Gastroesophageal sphincter (tissue), 4 donors: Measurements from ENCODE around the gene SSBP3. TPM values are rescaled to one million over a fixed set of nuclear protein-coding genes. Genes with fewer than 3 reads are reported as not detected.

Source experiments
- ATAC-seq: fragments of 150-250 bp; one replicate; pipeline ENCODE4 v1.9.1; 2016; ENCODE audit warnings: mild to moderate bottlenecking, moderate library complexity
- H3K27ac ChIP-seq, 4 donors: fragments of 200-600 bp; sonication (generic) in 3 of 4; 1 replicate in 3 of 4; 2 replicates in 1 of 4; pipeline ENCODE4 v1.5.1; 2016 to 2019
- H3K27me3 ChIP-seq: fragments of 200-600 bp; sonication (generic); one replicate; pipeline ENCODE4 v1.5.1; 2019
- H3K36me3 ChIP-seq, 2 donors: fragments of 200-600 bp; sonication (generic); one replicate each; pipeline ENCODE4 v1.5.1; 2019; ENCODE audit warnings: control low read depth in 1 of 2
- H3K4me1 ChIP-seq, 3 donors: fragments of 200-600 bp; sonication (generic); 1 replicate in 2 of 3; 2 replicates in 1 of 3; pipeline ENCODE4 v1.5.1; 2016 to 2019; ENCODE audit warnings: control low read depth in 2 of 3
- H3K4me3 ChIP-seq, 2 donors: fragments of 200-600 bp; sonication (generic); one replicate each; pipeline ENCODE4 v1.5.1; 2019; ENCODE audit warnings: mild to moderate bottlenecking in 1 of 2, moderate library complexity in 1 of 2
- H3K9me3 ChIP-seq, 3 donors: fragments of 200-600 bp; sonication (generic); one replicate each; pipeline ENCODE4 v1.5.1; 2017 to 2019; ENCODE audit warnings: control low read depth in 2 of 3
- EP300 ChIP-seq: sonication (generic); formaldehyde crosslinking; IDR thresholded peaks from one replicate; pipeline ENCODE4 v1.6.1; 2017; ENCODE audit warnings: antibody characterized with exemption, mild to moderate bottlenecking
- POLR2A ChIP-seq, 2 donors: fragments of 450-650 bp; IDR thresholded peaks; one replicate each; pipeline ENCODE4 v1.6.1; 2017; ENCODE audit warnings: antibody characterized with exemption in 2 of 2, mild to moderate bottlenecking in 2 of 2, moderate library complexity in 1 of 2
- POLR2AphosphoS5 ChIP-seq: sonication (generic); formaldehyde crosslinking; IDR thresholded peaks from one replicate; pipeline ENCODE4 v1.6.1; 2017; ENCODE audit warnings: antibody characterized with exemption
- WGBS, 2 donors: methylation state at CpG; one replicate each; pipeline ENCODE4 v1.1.5; 2018; ENCODE audit warnings: low coverage in 1 of 2; 5-methylcytosine and 5-hydroxymethylcytosine counted together
- total RNA-seq, 4 donors: library from RNA; depleted of rRNA; stranded (reverse); fragments of >200 nt; gene quantifications; one replicate each; pipeline ENCODE4 v1.1.0, GENCODE V29; 2016
- TF ChIP-seq, protein P1 (sequence below), 4 experiments: fragments of 200-600 bp in 2 of 4; fragments of 450-650 bp in 2 of 4; sonication (generic) in 1 of 4; IDR thresholded peaks; one replicate each; pipeline ENCODE4 v1.5.1; 2017 to 2019; ENCODE audit warnings: antibody characterized with exemption in 4 of 4, mild to moderate bottlenecking in 2 of 4, moderate library complexity in 2 of 4

SSBP3 gene
- total RNA-seq, 4 donors from 2014 or later = 40.8 to 46.7 (median 45.5) TPM

GRCh38 chr1:54267815-54268761 lies 138.1 kb downstream of the SSBP3 start:
- Histone ChIP-seq H3K9me3 (no peaks in the 10 kb centered on the region), H3K27me3 (no peaks in the 10 kb centered on the region), H3K27ac (peak overlapping the region in 3 of 4 donors; percentile 42 to 97 (median 95)), H3K36me3 (peaks cover 0 to 6% of the 10 kb centered on the region in 2 donors), H3K4me3 (no peak overlapping the region), H3K4me1 (peaks cover 0 to 70% (median 22%) of the 10 kb centered on the region in 3 donors)
- TF ChIP-seq POLR2AphosphoS5 = no peak
- TF ChIP-seq EP300 = no peak
- TF ChIP-seq, protein P1, sequence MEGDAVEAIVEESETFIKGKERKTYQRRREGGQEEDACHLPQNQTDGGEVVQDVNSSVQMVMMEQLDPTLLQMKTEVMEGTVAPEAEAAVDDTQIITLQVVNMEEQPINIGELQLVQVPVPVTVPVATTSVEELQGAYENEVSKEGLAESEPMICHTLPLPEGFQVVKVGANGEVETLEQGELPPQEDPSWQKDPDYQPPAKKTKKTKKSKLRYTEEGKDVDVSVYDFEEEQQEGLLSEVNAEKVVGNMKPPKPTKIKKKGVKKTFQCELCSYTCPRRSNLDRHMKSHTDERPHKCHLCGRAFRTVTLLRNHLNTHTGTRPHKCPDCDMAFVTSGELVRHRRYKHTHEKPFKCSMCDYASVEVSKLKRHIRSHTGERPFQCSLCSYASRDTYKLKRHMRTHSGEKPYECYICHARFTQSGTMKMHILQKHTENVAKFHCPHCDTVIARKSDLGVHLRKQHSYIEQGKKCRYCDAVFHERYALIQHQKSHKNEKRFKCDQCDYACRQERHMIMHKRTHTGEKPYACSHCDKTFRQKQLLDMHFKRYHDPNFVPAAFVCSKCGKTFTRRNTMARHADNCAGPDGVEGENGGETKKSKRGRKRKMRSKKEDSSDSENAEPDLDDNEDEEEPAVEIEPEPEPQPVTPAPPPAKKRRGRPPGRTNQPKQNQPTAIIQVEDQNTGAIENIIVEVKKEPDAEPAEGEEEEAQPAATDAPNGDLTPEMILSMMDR (IDR thresholded peaks at IDR 0.05) = no peak
- no peak for TF ChIP-seq POLR2A (IDR thresholded peaks at IDR 0.05)
- ATAC-seq = no peak
- WGBS, 2 donors = 56 to 61% methylated on average over 4 to 5 of the region's 17 CpGs

DNA sequence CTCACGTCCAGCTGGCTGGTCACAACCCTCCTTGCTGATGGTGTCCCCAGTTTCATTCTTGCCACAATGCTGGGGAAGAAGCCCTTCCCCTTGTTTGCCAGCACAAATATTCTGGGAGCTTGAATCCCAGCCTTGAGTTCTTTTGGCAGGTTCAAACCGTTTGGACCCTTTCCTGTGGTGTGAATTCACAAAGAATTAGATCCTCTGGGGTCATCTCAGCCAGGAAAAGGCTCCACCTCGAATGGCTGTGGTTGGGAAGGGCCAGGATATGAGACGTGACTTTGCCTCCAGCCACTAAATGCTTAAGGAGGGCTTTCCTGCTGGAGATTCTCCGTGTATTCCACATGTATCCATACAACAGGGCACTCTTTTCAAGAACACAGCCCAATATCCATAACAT lies 139.3 kb downstream of the SSBP3 start:
- no peaks in the 10 kb centered on the region for H3K27me3 ChIP-seq
- no peak overlapping the region for H3K27ac ChIP-seq
- H3K4me1 ChIP-seq = peaks cover 0 to 64% (median 16%) of the 10 kb centered on the region in 3 donors
- 30 to 60% methylated on average over 1 to 2 of the region's 5 CpGs for WGBS, 2 donors
- ATAC-seq = no peak
- TF ChIP-seq, protein P1 (IDR thresholded peaks at IDR 0.05) = no peak
- no peak for TF ChIP-seq POLR2A (IDR thresholded peaks at IDR 0.05)
- no peak for TF ChIP-seq POLR2AphosphoS5
- no peak for TF ChIP-seq EP300
- peaks cover 0 to 6% of the 10 kb centered on the region in 2 donors for H3K36me3 ChIP-seq
- no peak overlapping the region for H3K4me3 ChIP-seq
- H3K9me3 ChIP-seq = no peaks in the 10 kb centered on the region

- peaks cover 0 to 57% (median 14%) of the 10 kb centered on the region in 3 donors for H3K4me1 ChIP-seq
- no peak overlapping the region for H3K27ac ChIP-seq
- no peak overlapping the region for H3K4me3 ChIP-seq
- no peak for ATAC-seq
- no peaks in the 10 kb centered on the region for H3K9me3 ChIP-seq
- H3K36me3 ChIP-seq = peaks cover 0 to 6% of the 10 kb centered on the region in 2 donors
- 83 to 87% methylated on average over 1 to 2 of the region's 2 CpGs for WGBS, 2 donors
- no peaks in the 10 kb centered on the region for H3K27me3 ChIP-seq
- TF ChIP-seq, protein P1 (IDR thresholded peaks at IDR 0.05) = no peak
- no peak for TF ChIP-seq POLR2AphosphoS5
- no peak for TF ChIP-seq EP300
- TF ChIP-seq POLR2A (IDR thresholded peaks at IDR 0.05) = no peak
These were observed 140.0 kb downstream of the SSBP3 start for GRCh38 chr1:54266195-54266594.

DNA sequence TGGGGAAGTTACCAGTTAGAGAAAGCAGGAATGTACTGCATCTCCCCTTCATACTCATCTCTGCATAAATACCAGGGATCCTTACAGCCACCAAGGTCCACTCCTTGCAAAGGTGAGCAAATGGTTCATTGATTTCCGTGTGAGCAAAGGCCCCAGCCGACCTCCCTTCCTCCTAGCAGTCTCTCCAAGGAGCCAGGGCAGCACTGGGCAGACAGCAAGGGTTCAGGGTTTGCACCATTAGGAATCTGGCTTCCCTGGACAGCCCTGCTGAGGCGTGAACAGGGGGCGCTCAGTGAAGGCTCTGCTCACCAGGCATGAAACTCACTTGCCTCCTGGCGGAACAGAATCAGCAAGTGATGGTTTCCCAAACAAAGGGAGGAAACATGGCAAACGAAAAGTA lies 140.5 kb downstream of the SSBP3 start:
- WGBS, 2 donors = no CpG with 5 or more reads among the region's 6 CpGs
- ATAC-seq = no peak
- Histone ChIP-seq H3K36me3 (peaks cover 0 to 6% of the 10 kb centered on the region in 2 donors), H3K4me1 (peaks cover 0 to 51% (median 14%) of the 10 kb centered on the region in 3 donors), H3K4me3 (no peak overlapping the region), H3K27me3 (no peaks in the 10 kb centered on the region), H3K9me3 (no peaks in the 10 kb centered on the region), H3K27ac (no peak overlapping the region)
- TF ChIP-seq, protein P1 (IDR thresholded peaks at IDR 0.05) = no peak
- TF ChIP-seq EP300 = no peak
- TF ChIP-seq POLR2AphosphoS5 = no peak
- no peak for TF ChIP-seq POLR2A (IDR thresholded peaks at IDR 0.05)
